ENCODE results near the gene RBM26.

- TF ChIP-seq RCOR1 (IDR thresholded peaks at IDR 0.05; ENCODE audit: insufficient replicate concordance, low read length) (no peak), CTCF (conservative IDR thresholded peaks at IDR 0.05; ENCODE audit: low read depth, low read length) (no peak), NFE2L2 (IDR thresholded peaks at IDR 0.05; ENCODE audit: low read depth, low read length) (no peak), MAZ (IDR thresholded peaks at IDR 0.05; ENCODE audit: borderline replicate concordance, low read depth, low read length) (no peak), BHLHE40 (IDR thresholded peaks at IDR 0.05; ENCODE audit: low read depth, low read length) (no peak), POLR2A (IDR thresholded peaks at IDR 0.05; ENCODE audit: low read depth, low read length) (no peak), CEBPB (IDR thresholded peaks at IDR 0.05; ENCODE audit: low read depth, low read length) (no peak)
Observed at GRCh38 chr13:79376843-79377242, 29.2 kb downstream of the RBM26 start.

Measured in IMR-90 (cell line).